AML-193 (cell line): ENCODE data around the gene ING4.
"Not testable (repeated sequence)": the region's sequence is repeated elsewhere in the genome, so short reads cannot be mapped to it uniquely, and the experiment has no call there.

Experiments used
- DNase-seq, 2 experiments: peaks; one replicate each; lab custom pipeline; 2025; lab: John Stamatoyannopoulos, UW

The ING4 gene

DNA sequence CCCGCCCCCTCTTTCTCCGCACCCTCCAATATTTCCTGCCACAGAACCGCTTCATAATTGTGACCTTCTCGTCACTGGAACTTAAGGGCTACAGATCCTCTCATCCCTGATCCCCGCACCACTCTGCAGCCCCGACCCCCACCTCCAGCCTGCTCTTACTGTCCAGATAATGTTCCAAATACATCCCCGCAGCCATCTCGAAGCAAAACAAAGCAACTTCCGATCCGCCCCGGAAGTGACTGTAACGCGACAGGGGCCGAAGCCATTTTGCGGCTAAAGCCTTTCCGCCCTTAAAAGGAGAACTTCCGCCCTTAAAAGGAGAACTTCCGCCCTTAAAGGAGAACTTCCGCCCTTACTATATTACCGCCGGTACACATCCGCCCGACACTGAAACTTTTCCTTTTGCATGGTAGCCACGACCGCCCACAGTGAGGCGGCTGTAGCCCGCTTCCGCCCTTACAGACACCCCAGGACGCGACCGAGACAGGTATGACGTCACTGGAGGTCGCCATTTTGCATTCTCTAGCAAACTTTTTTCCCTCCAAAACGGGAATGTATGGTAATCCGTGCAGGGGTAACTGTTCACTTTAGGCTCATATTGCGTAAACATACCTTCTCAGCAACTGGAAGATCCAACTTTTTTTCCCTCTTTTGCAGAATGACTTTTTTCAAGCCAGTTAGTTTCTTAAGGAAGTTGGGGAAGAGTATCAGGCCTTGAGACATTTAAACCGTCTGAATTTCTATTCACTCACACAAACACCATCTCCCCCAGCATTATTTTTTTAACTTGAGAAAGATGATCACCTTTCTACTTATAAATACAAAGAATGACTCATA, at the start of gene ING4:
TSS of gene ING4 (minus strand) at position 214 of the 837 bp plus-strand sequence. CDS start at position 196, 18 bp downstream.
- DNase-seq, result peak; percentile 99

DNA sequence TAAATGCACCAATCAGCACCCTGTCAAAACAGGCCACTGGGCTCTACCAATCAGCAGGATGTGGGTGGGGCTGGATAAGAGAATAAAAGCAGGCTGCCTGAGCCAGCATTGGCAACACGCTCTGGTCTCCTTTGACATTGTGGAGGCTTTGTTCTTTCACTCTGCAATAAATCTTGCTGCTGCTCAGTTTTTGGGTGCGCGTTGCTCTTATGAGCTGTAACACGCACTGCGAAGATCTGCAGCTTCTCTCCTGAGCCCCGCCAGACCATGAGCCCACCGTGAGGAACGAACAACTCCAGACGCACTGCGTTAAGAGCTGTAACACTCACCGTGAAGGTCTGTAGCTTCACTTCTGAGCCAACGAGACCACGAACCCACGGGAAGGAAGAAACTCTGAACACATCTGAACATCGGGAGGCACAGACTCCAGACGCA, 46.1 kb upstream of the ING4 start:
- no peak for DNase-seq

DNA sequence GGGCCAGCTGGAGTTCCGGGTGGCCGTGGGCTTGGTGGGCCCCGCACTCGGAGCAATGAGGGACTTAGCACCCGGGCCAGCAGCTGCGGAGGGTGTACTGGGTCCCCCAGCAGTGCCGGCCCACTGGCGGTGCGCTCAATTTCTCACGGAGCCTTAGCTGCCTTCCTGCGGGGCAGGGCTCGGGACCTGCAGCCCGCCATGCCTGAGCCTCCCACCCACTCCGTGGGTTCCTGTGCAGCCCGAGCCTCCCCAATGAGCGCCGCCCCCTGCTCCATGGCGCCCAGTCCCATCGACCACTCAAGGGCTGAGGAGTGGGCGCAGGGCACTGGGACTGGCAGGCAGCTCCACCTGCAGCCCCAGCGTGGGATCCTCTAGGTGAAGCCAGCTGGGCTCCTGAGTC, 45.4 kb upstream of the ING4 start:
- not testable (repeated sequence) for DNase-seq

DNA sequence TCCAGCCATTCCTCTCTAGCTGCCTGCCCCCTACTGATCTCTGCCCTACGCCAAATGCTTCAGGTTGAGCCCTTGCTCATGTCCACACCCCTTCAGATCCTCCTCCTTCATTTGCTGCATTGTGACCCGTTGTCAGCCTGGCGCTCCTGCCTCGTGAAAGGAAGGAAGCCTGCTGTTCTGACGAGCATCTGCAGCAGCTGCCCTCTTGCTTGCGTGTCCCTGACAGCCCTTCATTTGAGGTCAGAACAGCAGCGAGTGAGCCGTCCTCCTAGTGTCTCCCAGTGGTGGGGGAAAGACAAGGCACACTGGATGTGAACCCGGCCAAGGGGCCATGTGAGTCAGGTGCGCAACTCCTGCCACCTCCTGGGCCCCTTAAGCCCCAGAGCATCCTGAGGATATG, 40.7 kb upstream of the ING4 start:
- DNase-seq, result peak; percentile 24 to 33

DNA sequence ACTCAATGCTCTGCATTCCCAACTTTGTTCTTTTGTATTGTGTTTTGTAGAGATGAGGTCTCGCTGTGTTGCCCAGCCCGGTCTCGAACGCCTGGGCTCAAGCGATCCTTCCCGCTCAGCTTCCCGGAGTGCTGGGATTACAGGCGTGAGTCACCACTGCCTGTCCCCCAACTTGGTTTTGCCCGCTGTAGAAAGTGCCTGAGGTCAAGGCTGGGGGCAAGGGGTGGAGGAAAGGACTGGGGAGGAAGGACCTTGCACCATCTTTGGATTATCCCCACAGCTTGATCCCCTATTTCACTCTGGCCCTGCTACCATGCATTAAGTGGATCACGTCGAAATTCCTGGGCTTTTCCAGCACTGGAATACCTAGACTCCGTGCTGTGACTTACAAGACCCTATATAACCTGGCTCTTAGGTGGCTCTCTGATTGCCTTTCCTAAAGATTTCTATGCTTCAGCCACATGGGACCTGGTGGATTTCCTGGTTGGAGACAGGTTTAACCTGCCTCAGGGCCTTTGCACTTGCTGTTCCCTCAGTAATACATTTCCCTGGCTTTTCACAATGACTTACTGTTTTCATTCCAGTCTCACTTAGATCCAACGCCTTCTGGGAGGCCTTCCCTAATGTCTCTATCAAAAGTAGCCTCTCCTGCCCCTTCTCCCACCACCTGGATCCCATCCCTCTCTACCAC, 38.3 kb upstream of the ING4 start:
- DNase-seq, result no peak

DNA sequence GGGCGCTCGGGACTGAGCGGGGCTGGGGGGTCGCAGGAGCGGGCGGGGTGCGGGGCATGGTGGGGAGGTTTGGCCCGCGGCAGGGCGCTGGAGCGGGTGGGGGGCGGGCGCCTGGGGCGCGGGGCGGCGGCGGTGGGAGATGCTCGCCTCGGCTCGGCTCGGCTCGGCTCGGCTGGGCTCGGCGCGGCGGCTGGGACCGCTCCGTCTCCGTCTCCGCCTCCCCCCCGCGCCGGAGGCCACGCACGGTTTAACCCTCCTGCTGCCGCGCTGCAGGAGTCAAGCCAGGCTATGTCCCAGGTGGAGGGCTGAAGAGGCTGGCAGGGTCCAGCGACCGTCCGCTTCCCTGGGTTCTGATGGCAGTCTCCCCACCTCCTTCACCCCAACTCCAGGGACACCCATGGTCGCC, 37.7 kb upstream of the ING4 start, which contains the start of gene PIANP:
TSS of gene PIANP (minus strand) at position 170 of the 406 bp plus-strand sequence. CDS start 2,754 bp downstream, outside the sequence.
- DNase-seq, result no peak

DNA sequence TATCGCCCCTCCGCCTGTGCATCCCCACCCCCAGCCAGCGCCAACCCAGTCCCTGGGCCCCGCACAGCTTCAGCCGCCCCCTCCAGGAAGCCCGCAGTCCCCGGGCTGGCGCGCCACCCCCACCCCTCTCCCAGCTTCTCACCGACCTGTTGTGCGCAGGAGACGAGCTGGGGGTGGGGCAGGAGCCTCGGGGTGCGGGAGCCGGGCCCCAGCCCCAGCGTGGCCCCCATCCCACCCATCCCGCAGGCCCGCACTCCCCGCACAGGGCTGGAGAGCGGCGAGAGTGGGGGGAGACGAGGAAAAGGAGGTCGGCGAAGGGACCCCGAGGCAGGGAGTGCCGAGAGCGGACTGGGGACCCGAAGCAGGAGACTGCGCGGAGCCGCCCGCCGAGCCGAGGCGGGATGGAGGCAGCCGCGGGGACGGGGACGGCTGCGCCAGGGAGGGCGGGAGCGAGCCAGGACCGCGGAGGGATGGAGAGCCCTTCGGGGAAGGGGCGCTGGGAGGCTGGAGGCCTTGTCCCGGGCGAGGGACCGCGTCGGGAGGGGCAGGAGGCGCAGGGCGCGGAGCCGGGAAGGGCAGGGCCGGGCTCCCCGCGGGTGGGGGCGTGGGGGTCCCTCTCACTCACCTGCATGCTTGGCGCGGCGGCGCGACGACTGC, 37.2 kb upstream of the ING4 start:
- no peak for DNase-seq

DNA sequence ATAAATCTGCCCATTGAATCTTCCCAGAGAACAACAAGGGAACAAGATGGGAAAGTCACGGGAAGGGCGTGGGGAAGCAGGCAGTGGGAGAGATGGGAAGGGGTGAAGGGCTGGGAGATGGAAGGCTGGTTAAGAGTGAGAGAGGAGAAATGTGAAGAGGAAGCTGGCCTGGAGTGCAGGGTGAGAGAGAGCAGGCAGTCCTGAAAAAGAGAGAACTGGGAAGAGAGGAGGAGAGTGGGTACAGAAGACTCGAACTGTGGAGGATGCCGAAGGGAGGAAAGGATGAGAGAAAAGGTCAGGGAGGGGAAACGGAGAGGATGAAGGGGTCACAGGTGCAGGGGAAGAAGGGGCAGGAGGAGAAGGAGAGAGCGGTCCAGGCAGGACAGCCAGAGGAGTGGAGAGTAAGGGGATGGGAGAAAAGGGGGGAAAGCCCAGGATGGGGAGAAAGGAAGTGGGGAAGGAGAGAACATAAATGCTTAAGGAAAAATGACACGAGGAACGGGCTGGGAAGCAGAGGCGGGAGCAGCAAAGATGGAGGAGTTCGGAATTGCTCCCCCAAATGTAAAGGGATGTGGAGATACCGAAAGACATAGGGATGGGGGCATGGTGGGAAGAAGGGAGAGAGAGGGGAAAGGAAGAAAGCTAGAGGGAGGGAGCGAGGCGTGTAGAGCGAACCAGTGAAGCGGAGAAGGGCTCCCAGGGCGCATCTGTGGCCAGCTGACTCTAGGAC, 36.5 kb upstream of the ING4 start:
- no peak for DNase-seq

DNA sequence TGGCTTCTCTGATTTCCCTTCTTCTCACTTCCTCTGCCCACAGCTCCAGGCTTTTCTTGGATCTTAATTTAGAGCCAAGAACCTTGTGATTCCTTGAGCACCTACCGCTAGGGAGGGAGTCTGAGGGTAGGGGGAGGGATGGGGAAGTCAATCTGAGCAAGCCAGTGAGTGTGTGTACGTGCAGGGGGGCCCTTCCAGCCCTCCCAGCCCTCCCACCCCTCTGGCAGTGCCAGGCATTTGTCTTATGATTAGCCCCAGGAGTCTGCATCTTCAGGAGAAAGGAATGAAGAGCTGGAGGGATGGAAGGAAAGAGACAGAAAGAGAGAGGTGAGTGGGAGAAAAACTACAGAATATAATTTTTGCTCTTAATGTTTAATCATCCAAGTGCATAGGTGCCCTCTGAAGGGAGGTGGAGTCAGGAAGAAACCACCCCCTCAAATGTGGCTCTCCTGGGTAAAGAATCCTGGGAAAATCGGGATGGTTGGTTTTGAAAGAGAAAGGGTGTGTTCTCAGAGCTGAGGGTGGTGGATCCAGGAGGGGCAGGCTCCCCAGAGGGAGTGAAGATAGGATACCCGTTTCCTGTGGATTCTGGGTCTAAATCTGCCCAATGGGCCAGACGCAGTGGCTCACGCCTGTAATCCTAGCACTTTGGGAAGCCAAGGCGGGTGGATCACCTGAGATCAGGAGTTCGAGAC, 35.6 kb upstream of the ING4 start:
- no peak for DNase-seq

DNA sequence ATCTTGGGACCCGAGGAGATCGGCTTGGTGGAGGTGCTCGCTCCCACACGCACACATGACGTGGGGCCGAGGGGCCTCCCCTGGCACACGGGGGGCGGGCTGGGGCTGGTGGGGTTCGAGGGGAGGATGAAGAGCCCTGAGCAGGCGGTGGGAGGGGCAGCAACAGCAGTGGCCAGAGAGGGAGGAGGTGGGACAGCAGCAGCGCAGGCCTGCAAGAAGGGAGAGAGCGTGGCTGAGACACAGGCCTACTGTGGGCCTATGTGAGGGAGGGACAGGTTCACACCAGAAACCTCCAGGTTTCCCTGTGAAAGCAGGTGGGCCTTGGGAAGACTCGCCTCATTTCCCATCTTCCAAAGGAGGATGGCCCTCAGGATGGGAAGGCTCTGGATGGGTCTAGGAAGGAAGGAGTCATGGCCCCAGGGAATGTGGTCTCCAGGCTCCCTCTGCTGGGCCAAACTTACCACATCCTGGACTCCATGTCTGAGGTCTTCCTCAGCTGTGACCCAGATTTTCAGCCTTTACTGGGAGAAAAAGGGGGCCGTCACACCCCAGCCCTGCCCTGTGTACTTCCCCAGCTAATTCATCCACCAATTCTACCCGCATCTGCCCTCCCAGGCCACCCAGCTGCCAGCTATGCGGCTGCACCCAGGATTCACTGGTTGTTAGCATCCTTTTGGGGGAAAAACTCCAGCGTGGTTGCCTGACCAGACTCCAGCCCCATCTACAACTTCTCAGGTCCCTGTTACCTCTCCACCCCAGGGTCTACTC, 34.8 kb upstream of the ING4 start:
- peak; percentile 2 to 17 for DNase-seq

DNA sequence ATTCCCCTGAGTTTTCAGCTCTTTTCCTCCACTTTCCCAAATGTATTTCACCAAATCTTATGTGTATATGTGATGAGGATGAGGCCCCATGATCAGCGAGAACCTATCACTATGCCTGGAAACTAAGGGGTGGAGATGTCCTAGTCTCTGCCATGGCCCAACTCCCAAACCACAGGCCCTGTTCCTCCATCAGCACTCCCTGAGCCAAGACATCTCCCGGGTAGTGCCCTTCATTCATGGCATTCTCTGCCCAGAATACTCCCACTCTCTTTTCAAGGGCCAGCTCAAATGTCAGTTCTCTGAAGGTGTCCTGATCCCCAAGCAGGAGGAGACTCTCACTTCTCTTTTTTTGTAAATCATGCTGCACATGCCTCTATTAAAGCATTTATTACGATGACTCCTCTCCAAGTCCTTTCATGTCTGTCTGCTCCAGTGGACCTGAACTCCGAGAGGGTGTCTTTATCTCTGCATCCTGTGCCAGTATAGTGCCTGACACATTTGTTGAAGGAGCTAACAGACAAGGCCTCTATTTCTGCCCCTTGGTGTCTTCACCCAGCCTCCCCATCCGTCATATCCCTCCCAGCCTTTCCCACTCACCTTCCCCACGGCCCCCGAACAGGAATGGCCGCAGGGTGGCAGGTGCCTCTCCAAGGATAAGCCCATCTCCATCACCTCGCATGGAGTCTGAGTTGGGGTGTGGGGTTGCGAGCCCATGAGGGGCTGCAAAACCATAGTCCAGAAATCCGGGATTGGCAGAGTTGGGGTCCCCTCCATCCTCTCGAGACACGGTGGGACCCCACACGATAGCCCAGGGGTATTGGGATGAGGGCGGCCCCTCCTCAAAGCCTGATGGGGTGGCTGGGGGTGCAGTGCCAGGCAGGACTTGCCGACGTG, 34.0 kb upstream of the ING4 start:
- DNase-seq, result no peak

DNA sequence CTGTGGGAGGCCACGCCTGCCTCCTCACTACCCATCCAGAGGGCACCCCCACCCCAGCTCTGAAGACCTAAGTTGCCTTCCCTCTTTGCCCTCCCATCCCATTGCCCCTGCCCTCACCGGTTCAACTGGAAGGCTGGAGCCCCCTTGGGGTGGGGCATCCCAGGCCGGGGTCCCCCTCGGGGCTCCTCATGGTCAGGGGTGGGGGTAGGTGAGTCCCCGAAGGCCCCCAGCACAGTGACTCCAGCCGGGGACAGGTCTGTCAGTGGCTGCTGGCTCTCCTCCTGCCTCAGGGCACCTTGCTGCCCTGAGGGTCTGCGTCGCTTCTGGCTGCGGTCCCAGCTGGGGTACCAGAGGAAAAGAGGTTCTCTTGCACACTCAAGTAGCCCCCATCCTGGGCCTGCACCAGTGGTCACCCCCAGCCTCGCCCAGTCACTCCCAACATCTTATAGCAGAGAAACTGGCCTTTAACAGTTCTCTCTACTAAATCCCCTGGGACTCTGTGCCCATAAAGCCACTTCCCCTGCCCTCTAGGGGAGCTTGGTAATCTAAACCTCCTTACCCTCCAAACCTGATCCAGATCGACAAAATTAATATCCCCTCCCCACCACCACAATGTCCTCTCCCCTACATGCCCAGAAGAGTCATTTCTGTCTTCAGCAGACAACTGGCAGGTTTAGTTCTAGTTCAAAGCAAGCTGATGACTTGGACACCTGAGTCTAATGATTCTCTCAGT, 32.6 kb upstream of the ING4 start:
- no peak for DNase-seq

DNA sequence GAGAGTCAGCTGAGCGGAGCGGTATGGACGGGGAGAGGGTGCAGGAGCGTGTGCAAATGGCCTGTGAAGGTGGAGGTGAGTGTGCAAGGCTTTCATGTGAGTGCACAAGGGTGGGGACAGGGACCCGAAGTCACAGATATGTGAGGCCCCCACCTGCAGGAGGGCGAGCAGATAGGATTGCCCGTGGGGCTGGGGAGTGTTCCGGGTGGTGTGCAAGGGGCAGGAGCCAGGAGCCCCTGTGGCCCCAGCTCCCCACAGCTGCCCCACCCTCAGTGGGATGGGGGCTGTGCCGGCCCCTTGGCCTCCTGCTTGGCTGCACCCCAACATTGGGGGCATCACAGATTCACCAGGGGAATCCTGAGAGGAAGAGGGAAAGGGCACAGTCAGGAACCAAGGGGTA, 31.8 kb upstream of the ING4 start:
- DNase-seq, result no peak

DNA sequence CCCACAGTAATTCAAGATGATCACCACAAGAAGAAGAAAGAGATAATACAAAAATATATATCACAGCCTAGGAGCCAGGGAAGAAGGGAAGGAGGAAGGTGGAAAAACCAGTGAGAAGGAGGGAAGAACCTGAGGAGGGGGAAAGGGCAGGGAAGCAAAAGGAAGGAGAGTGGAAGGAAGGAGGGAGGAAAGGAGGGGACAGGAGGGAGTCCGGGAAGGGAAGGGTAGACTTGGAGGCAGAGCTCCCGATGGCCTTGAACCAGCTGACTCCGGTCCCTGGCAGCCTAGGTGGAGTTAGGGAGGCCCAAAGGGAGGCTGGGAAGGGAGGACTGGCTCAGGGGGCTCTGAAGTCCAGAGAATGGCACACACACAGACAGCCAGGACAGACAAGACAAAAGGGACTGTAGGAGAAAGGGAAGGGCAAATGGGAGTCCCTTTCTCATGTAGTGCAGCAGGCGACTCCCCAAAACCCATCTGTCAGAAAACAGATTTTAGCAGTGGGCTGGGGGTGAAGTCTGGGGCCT, 31.0 kb upstream of the ING4 start:
- no peak for DNase-seq

DNA sequence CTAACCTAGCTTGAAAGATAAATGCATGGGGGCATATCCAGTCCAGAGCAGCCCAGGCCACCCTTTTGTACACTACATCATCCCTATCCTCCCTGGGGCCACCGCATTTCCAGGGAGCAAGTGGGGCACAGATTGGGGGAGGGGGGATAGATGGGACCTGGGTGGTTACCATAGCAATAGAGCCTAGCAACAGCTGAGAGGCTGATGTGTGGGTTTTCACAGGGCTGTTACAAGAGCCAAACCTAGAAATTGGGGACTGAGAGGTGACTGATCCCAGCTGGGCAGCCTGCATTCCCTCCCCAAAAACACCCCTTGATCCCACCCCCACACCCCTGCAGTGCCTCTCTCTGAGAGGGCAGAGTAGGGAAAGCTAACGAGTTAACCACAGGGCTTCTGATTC, 30.0 kb upstream of the ING4 start:
- DNase-seq, result no peak

DNA sequence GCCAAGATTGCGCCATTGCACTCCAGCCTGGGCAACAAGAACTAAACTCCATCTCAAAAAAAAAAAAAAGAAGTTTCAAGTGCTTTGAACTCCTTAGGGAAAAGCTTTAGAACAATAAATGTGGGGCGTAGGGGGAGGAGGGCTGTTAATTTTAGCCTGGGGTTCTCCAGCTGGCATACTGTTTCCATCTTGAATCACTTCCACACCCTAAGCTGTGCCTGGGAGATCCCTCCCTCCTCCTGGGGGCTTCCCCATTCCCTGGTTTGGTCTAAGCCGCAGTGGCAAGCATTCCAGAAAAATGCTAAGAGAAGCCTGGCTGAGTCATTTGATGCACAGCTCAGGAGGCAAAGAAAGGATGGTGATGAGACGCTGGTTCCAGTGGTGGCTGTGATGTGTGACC, 28.6 kb upstream of the ING4 start:
- DNase-seq, result no peak

DNA sequence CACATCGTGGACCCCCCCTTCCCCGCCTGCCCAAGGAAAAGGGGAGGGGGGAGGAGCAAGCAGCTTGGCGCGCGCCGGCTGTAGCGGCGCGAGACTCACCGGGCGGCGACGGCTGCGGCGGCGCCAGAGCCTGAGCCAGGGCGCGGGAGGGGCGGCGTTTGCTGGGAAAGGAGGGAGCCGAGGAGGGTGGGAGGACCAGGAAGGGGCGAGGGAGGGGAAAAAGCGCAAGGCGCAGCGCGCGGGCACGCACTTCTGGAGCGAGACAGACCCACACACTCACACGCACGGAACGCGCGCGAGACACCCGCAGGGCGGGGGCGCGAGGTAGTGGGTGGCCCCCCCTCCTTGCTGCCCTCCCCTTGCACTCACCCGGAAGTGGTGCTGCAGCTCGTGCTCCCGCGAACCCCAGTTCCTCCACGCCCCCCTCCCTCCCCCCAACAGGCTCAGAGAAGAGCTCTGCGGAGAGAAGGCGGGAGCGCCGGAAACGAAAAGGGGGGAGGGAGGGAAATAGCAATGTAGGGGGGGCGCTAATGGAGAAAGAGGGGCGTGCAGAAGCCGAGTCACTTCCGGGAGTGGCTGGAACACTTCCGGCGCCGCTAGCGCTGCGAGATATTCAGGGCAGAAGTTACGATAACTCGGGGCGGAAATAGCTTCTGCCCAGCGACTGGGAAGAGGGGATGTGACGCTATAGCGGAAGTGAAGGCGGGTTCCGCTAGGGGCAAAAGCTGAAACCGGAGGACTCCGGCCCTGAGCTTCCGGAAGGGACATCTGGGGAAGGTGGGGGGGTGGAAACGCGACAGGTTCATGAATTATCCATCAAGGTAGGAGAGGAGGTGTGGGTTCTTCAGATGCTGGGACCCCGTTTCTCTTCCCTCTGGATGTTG, 26.3 kb upstream of the ING4 start, which contains the start of gene ZNF384:
TSS of gene ZNF384 (minus strand) at position 377 of the 884 bp plus-strand sequence. CDS start 9,855 bp downstream, outside the sequence.
- DNase-seq, result peak; percentile 98 to 99
